H1 (cell line): ENCODE measurements around the gene GAB2. TPM values are rescaled to one million over a fixed set of nuclear protein-coding genes. Genes with fewer than 3 reads are reported as not detected.

Source experiments
- CTCF ChIA-PET: fragments of 300-600 bp; sonication (Branson Sonifier 250); formaldehyde crosslinking; loops from one replicate; lab custom pipeline; 2021; ENCODE audit not compliant: partially characterized antibody; lab: Charles Lee
- POLR2A ChIA-PET: fragments of 300-600 bp; sonication (Branson Sonifier 250); formaldehyde crosslinking; loops from one replicate; lab custom pipeline; 2021; ENCODE audit warnings: inconsistent platforms; ENCODE audit not compliant: partially characterized antibody; lab: Charles Lee
- DNase-seq, 2 experiments: peaks; one replicate each; pipeline versions ENCODE4 v3.0.0 to v3.0.0-alpha.2; 2010 to 2022; ENCODE audit warnings: low spot score in 2 of 2, low read depth in 1 of 2, mixed read lengths in 1 of 2
- FAIRE-seq: peaks from 2 replicates; lab custom pipeline; 2011; peaks lifted over from hg19 to GRCh38; lab: Jason Lieb, UNC
- H2AFZ ChIP-seq: 2 replicates; pipeline ENCODE4 v1.8.1; 2012; ENCODE audit warnings: low read length, inconsistent platforms
- H2AK5ac ChIP-seq: 2 replicates; pipeline ENCODE4 v1.6.1; 2013; ENCODE audit warnings: low read depth, low read length
- H2BK120ac ChIP-seq: replicated peaks from 2 replicates; pipeline ENCODE3; 2013; ENCODE audit warnings: low read depth, low read length, inconsistent platforms
- H2BK12ac ChIP-seq: 2 replicates; pipeline ENCODE4 v1.6.1; 2013; ENCODE audit warnings: low read depth, low read length
- H2BK15ac ChIP-seq: 2 replicates; pipeline ENCODE4 v1.6.1; 2013; ENCODE audit warnings: low read length
- H2BK20ac ChIP-seq: 2 replicates; pipeline ENCODE4 v1.6.1; 2013; ENCODE audit warnings: low read length
- H2BK5ac ChIP-seq: 2 replicates; pipeline ENCODE4 v1.6.1; 2013; ENCODE audit warnings: low read depth, low read length
- H3K14ac ChIP-seq: 2 replicates; pipeline ENCODE4 v1.6.1; 2013; ENCODE audit warnings: inconsistent platforms; ENCODE audit not compliant: insufficient read length
- H3K18ac ChIP-seq: 2 replicates; pipeline ENCODE4 v1.6.1; 2013; ENCODE audit warnings: low read length; ENCODE audit errors: extremely low read depth
- H3K23ac ChIP-seq: 2 replicates; pipeline ENCODE4 v1.6.1; 2013; ENCODE audit warnings: inconsistent platforms; ENCODE audit not compliant: insufficient read length
- H3K23me2 ChIP-seq: 2 replicates; pipeline ENCODE4 v1.6.1; 2013; ENCODE audit warnings: low read depth, low read length
- H3K27ac ChIP-seq: 2 replicates; pipeline ENCODE4 v1.6.1; 2011; ENCODE audit warnings: low read depth, low read length, inconsistent platforms
- H3K27me3 ChIP-seq, 4 experiments: replicated peaks in 1 of 4; 1 replicate in 1 of 4; 2 replicates in 3 of 4; pipeline versions ENCODE4 v1.6.1 to v1.8.1; 2011 to 2013; ENCODE audit warnings: low read length in 3 of 4, mild to moderate bottlenecking in 3 of 4, inconsistent platforms in 2 of 4, mixed read lengths in 2 of 4, moderate library complexity in 1 of 4; ENCODE audit not compliant: control insufficient read depth in 3 of 4, insufficient read depth in 3 of 4; ENCODE audit errors: extremely low read depth in 1 of 4
- H3K36me3 ChIP-seq, 4 experiments: 2 replicates each; pipeline versions ENCODE4 v1.6.1 to v1.8.1; 2011 to 2013; ENCODE audit warnings: mild to moderate bottlenecking in 4 of 4, low read length in 3 of 4, moderate library complexity in 2 of 4, control low read depth in 1 of 4, inconsistent platforms in 1 of 4; ENCODE audit not compliant: insufficient read depth in 4 of 4, control insufficient read depth in 2 of 4
- H3K4ac ChIP-seq: replicated peaks from 2 replicates; pipeline ENCODE3; 2013; ENCODE audit warnings: low read length, low read depth, mixed read lengths, inconsistent platforms; ENCODE audit not compliant: insufficient read length
- H3K4me1 ChIP-seq, 4 experiments: replicated peaks in 1 of 4; 1 replicate in 1 of 4; 2 replicates in 3 of 4; pipeline versions ENCODE4 v1.6.1 to v1.8.1; 2011 to 2013; ENCODE audit warnings: low read length in 3 of 4, inconsistent platforms in 2 of 4, mixed read lengths in 1 of 4; ENCODE audit not compliant: insufficient read depth in 4 of 4, control insufficient read depth in 3 of 4
- H3K4me2 ChIP-seq, 2 experiments: 2 replicates each; pipeline versions ENCODE4 v1.6.1 to v1.8.1; 2011 to 2013; ENCODE audit warnings: low read depth in 2 of 2, low read length in 2 of 2, control low read depth in 1 of 2, inconsistent platforms in 1 of 2, mild to moderate bottlenecking in 1 of 2; ENCODE audit not compliant: insufficient read depth in 1 of 2
- H3K4me3 ChIP-seq, 4 experiments: fragments of 200-600, 300-600 bp in 1 of 4; sonication (generic), shearing (Covaris generic), sonication (Bioruptor Twin) in 1 of 4; 2 replicates each; pipeline versions ENCODE4 v1.5.1 to v1.8.1; 2011 to 2016; ENCODE audit warnings: low read length in 4 of 4, low read depth in 3 of 4, control low read depth in 2 of 4, inconsistent platforms in 2 of 4, mild to moderate bottlenecking in 2 of 4, mixed read lengths in 1 of 4, moderate library complexity in 1 of 4; ENCODE audit not compliant: insufficient read depth in 2 of 4; ENCODE audit errors: extremely low read depth in 1 of 4
- H3K56ac ChIP-seq: replicated peaks from 2 replicates; pipeline ENCODE3; 2013; ENCODE audit warnings: low read depth, mild to moderate bottlenecking, mixed read lengths, low read length, inconsistent platforms; ENCODE audit not compliant: insufficient read length
- H3K79me1 ChIP-seq: 2 replicates; pipeline ENCODE4 v1.6.1; 2013; ENCODE audit warnings: low read depth, low read length, control low read depth
- H3K79me2 ChIP-seq, 2 experiments: 2 replicates each; pipeline versions ENCODE4 v1.6.1 to v1.8.1; 2012 to 2013; ENCODE audit warnings: low read length in 2 of 2, mild to moderate bottlenecking in 2 of 2, inconsistent platforms in 1 of 2; ENCODE audit not compliant: insufficient read depth in 2 of 2, control insufficient read depth in 1 of 2
- H3K9ac ChIP-seq, 4 experiments: replicated peaks in 1 of 4; 1 replicate in 1 of 4; 2 replicates in 3 of 4; pipeline versions ENCODE4 v1.6.1 to v1.8.1; 2011 to 2013; ENCODE audit warnings: low read depth in 3 of 4, low read length in 3 of 4, control low read depth in 2 of 4, mild to moderate bottlenecking in 2 of 4, moderate library complexity in 2 of 4, inconsistent platforms in 1 of 4; ENCODE audit errors: extremely low read depth in 1 of 4
- H3K9me3 ChIP-seq, 2 experiments: 2 replicates each; pipeline versions ENCODE4 v1.6.1 to v1.8.1; 2012 to 2013; ENCODE audit warnings: mild to moderate bottlenecking in 2 of 2, moderate library complexity in 2 of 2, control low read depth in 1 of 2, inconsistent platforms in 1 of 2, low read depth in 1 of 2, low read length in 1 of 2, mixed read lengths in 1 of 2; ENCODE audit not compliant: insufficient read depth in 2 of 2
- H4K20me1 ChIP-seq, 2 experiments: replicated peaks in 1 of 2; 2 replicates each; pipeline versions ENCODE3 to v1.8.1; 2011 to 2013; ENCODE audit warnings: inconsistent platforms in 2 of 2, low read length in 2 of 2, mild to moderate bottlenecking in 1 of 2; ENCODE audit not compliant: insufficient read depth in 2 of 2, control insufficient read depth in 1 of 2
- H4K5ac ChIP-seq: 2 replicates; pipeline ENCODE4 v1.6.1; 2013; ENCODE audit warnings: low read length, low read depth, mixed read lengths, inconsistent platforms; ENCODE audit not compliant: insufficient read length
- H4K8ac ChIP-seq: 2 replicates; pipeline ENCODE4 v1.8.0; 2013; ENCODE audit warnings: mild to moderate bottlenecking, moderate library complexity, low read length, inconsistent platforms; ENCODE audit not compliant: insufficient read depth; ENCODE audit errors: extremely low read depth
- H4K91ac ChIP-seq: replicated peaks from 2 replicates; pipeline ENCODE3; 2013; ENCODE audit warnings: low read length, mixed read lengths, inconsistent platforms; ENCODE audit not compliant: insufficient read length
- EGR1 ChIP-seq: IDR thresholded peaks from 2 replicates; pipeline ENCODE4 v1.6.1; 2011; ENCODE audit warnings: low read depth, low read length, borderline replicate concordance
- NANOG ChIP-seq: IDR thresholded peaks from 2 replicates; pipeline ENCODE4 v1.6.1; 2011; ENCODE audit warnings: low read length, low read depth, mild to moderate bottlenecking, inconsistent platforms; ENCODE audit not compliant: insufficient read depth, poor library complexity, severe bottlenecking
- SAP30 ChIP-seq: fragments of 300-600 bp; sonication (generic); IDR thresholded peaks from 2 replicates; pipeline ENCODE4 v1.7.1; 2012; ENCODE audit warnings: low read length, moderate library complexity, mild to moderate bottlenecking, inconsistent platforms; ENCODE audit not compliant: insufficient read depth, insufficient replicate concordance
- SUZ12 ChIP-seq: fragments of 200-600 bp; sonication (generic); IDR thresholded peaks from 2 replicates; pipeline ENCODE4 v1.6.1; 2012; ENCODE audit warnings: mild to moderate bottlenecking, inconsistent platforms, low read length, moderate library complexity, mixed read lengths
- WGBS, 2 experiments: shearing (Covaris generic) in 1 of 2; methylation state at CpG; one replicate each; pipeline versions ENCODE4 v1.1.6 to v1.1.7; 2013 to 2015; ENCODE audit warnings: low lambda C conversion rate in 2 of 2, mixed read lengths in 2 of 2, inconsistent platforms in 1 of 2, low coverage in 1 of 2, missing lambda C conversion rate in 1 of 2; ENCODE audit not compliant: insufficient replicate concordance in 2 of 2, insufficient coverage in 1 of 2, insufficient read length in 1 of 2; ENCODE audit errors: extremely low coverage in 1 of 2, missing lambda C conversion rate in 1 of 2; 5-methylcytosine and 5-hydroxymethylcytosine counted together
- polyA plus RNA-seq, 7 experiments: library from polyadenylated mRNA; depleted of rRNA in 3 of 7; stranded (reverse) in 5 of 7; unstranded in 2 of 7; fragments of >200 nt in 5 of 7; fragments of 200-250 nt in 2 of 7; gene quantifications; 1 replicate in 5 of 7; 2 replicates in 1 of 7; 4 replicates in 1 of 7; pipeline versions ENCODE4 v1.2.1 to v1.2.3, GENCODE V29; 2011 to 2013; ENCODE audit warnings: missing spikeins in 2 of 7, mixed read lengths in 2 of 7
- total RNA-seq: library from RNA; stranded (reverse); fragmentation: NEBNext Ultra II Directional; extraction: Animal tissue kit (Norgen Biotek cat#: 25700); gene quantifications from 2 replicates; pipeline ENCODE4 v1.2.1, GENCODE V29; 2021

The GAB2 gene
- total and polyA plus RNA-seq, 2 of the 8 experiments (the other 6 are each of a cell fraction or from before 2014, with no cell fraction given): 6.3 to 14.0 TPM

GRCh38 chr11:78341841-78342240 is 75.8 kb downstream of the GAB2 start:
- Histone ChIP-seq H3K23me2 (no peaks in the 10 kb centered on the region), H3K4me1 (no peaks in the 10 kb centered on the region), H4K20me1 (no peaks in the 10 kb centered on the region), H2AK5ac (no peak overlapping the region), H2AFZ (no peak overlapping the region), H3K56ac (no peak overlapping the region), H3K9ac (no peak overlapping the region), H3K79me2 (no peaks in the 10 kb centered on the region; a peak in 1 of 4 replicates), H3K18ac (no peak overlapping the region), H3K9me3 (no peaks in the 10 kb centered on the region), H2BK15ac (no peak overlapping the region), H3K79me1 (no peaks in the 10 kb centered on the region), H2BK120ac (no peak overlapping the region), H3K23ac (no peak overlapping the region)
- POLR2A ChIA-PET: no interaction called here
- WGBS, 2 experiments: 81% methylated on average over 2 of the region's 2 CpGs; no CpG with 5 or more reads in 1 of the 2 experiments
- CTCF ChIA-PET: no interaction called here
- FAIRE-seq: no peak
- TF ChIP-seq NANOG: no peak
- no peak for TF ChIP-seq SAP30
- TF ChIP-seq SUZ12: no peak
- TF ChIP-seq EGR1: no peak
- TF ChIP-seq, all 59 proteins: peak for 0
- Histone ChIP-seq H2BK20ac (no peak overlapping the region), H2BK12ac (no peak overlapping the region), H3K36me3 (no peaks in the 10 kb centered on the region), H3K27ac (no peak overlapping the region), H4K91ac (no peak overlapping the region), H3K4me2 (no peak overlapping the region), H3K4me3 (no peak overlapping the region), H2BK5ac (no peak overlapping the region), H4K8ac (no peak overlapping the region), H4K5ac (no peak overlapping the region), H3K14ac (no peak overlapping the region), H3K27me3 (no peaks in the 10 kb centered on the region), H3K4ac (no peak overlapping the region)
- DNase-seq: no peak
